Left forelimb (tissue), 1 donor: Measurements from ENCODE around the gene NDC80.

Experiments
- DNase-seq: peaks from one replicate; pipeline ENCODE4 v3.0.0-alpha.2; 2018; ENCODE audit warnings: low spot score

The NDC80 gene

GRCh38 chr18:2557536-2557935, 13.8 kb upstream of the NDC80 start:
- DNase-seq, result no peak

DNA sequence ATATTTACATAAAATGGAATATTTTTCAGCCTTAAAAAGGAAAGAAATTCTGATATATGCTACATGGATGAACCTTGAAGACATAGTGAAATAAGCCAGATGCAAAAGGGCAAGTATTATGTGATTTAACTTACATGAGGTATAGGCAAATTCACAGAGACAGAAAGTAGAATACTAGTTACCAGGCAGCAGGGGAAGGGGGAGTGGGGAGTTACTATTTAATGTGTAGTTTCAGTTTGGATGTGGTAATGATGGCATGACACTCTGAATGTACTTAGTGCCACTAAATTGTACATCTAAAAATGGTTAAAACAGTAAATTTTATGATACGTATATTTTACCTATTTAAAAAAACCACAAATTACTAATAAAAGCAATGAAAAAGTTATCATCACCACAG, 12.1 kb upstream of the NDC80 start:
- DNase-seq, result no peak

GRCh38 chr18:2564373-2564772, 7.0 kb upstream of the NDC80 start:
- DNase-seq, result no peak

DNA sequence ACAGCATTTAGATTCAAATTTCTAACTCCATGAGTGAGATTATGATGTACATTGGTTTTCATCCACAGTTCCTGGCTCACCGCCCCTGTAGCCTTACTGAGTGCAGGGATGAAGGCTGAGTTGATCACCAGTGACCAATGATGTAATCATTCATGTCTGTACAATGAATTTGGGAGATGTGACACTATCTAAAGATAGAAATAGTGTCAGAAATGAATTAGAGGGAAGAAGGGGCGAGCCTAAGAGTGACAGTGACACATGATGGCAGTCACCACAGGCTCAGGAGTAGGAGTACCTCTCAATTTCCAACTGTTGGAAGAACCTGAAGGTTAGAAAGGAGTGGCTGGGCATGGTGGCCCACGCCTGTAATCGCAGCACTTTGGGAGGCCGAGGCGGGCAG, 3.2 kb upstream of the NDC80 start:
- no peak for DNase-seq

DNA sequence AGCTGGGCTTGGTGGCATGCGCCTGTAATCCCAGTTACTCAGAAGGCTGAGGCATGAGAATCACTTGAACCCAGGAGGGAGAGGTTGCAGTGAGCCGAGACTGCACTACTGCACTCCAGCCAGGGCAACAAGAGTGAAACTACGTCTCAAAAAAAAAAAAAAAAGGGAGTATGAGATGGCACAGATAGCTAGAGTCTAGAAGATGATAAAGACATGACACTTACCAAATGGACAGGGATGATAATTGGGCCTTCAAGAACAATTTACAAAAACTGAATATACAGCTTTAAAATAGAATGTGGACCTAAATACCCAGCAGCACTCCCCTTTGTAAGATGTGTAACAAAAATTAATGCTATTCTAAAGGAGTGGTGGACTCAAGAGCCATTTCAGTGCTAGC, 2.8 kb upstream of the NDC80 start:
- no peak for DNase-seq

GRCh38 chr18:2569338-2570207, 1.8 kb upstream of the NDC80 start:
- no peak for DNase-seq

DNA sequence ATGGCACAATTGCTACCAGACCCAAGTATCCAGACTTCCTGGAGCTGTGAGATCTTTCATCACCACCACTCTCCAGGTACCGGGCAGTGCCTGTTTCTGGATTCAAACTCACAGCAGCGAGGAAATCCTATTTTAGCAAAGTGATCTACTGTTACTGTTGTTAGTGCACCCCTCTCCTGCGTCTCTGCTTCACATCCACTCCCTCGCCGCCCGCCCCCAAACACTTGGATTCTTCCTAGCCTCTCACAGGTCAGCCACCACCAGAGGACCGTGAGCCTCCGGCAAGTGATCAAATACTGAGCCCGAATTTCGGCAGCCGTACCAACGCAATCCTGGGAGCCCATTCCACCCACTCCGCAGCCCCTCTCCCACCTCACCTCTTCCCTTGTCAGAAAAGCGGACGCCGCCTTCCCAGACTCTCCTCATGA, 571 bp upstream of the NDC80 start:
- DNase-seq, result peak; percentile 89

DNA sequence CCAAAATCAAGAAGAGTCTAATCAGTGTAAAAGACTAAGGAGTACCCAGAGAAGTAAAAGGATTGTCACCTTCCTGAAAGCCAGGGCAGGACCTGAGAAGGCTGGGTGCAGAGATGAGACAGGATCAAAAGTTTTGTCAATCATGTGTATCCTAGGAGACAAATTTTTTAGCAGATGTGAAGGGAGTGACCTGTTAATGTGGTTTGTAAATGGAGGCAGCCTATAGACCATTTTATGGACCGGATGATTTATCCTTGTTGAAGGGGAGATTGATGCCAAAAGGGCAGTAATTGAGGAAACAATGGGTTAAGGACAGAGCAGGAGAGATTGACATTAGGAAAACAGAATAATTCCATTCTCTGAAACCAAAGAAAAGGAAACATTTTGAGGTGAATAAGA, 813 bp downstream of the NDC80 start:
- DNase-seq, result no peak

- DNase-seq, result no peak
Observed at GRCh38 chr18:2572892-2573291, 1.5 kb downstream of the NDC80 start.

DNA sequence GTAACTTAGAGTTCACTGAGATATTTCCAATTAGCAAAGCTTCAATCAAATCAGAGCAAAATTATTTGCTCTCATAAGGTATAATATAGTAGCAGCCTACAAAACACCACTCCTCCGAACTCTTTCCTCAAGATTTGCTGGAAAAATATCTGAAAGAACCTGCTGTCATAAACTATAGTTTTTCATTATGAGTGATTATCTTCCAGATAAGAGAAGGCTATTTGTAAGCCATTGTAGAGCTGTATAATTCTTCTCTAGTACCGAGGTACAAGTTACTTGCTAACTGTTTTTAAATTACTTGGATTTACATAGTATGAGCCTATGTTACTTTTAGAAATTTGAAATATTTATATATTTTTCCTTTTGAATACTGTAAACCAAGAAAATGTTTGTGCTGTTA, 2.1 kb downstream of the NDC80 start:
- DNase-seq, result no peak

- no peak for DNase-seq
Observed at GRCh38 chr18:2587788-2588187, 16.4 kb downstream of the NDC80 start.

DNA sequence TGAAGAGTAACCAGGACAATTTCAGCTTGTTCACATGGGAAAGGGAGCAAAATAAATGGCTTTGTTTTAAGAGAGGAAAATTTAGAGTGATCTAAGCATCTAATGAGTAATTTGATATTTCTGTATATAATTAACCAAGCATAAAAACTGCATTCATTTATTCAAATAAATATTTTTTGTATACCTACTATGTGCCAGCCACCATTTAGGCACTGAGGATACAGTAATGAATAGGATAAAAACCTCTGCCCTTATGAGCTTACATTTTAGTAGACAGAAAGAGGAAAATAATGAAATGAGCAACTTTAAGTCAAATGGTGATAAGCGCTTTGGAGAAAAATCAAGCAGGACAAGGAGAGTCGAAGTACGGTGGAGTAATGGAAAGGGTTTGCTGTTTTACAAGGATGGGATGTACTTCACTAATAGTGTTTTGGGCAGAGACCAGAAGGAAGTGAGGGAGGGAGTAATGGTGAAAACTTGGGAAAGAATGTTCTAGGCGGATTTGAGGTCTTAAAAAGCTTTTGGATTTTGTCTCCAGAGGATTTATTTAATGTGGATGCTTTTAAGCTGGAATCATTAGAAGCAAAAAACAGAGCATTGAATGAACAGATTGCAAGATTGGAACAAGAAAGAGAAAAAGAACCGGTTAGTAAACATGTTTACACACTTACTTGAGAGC, 17.4 kb downstream of the NDC80 start:
- DNase-seq, result no peak

- no peak for DNase-seq
Observed at GRCh38 chr18:2589345-2590068, 18.1 kb downstream of the NDC80 start.

DNA sequence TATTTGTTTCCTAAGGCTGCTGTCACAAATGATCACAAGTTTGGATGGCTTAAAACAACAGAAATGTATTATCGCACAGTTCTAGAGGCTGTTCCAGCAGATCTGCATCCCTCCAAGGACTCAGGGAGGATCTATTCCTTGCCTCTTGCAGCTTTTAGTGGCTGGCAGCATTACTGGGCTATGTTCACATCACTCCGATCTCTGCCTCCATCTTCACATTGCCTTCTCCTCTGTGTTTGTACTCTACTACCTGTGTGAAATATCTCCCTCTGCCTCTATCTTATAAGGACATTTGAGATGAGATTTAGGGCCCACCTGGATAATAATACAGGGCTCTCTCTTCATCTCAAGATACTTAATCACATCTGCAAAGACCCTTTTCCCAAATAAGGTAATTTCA, 18.9 kb downstream of the NDC80 start:
- no peak for DNase-seq

DNA sequence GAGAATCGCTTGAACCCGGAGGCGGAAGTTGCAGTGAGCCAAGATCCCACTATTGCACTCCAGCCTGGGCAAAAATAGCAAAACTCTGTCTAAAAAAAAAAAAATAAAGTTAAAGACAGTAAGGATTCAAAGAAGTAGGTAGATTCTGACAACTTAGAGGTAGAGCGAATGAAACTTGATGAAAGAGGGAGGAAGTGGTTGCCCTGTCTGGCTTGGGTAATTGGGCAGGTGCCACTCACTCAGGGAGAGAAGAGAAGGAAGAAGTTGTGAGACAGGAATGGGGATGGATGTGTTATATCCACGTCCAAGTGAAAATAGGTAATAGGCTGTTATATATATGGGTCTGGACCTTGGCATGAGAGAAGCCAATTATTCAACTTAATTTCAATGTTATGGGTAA, 26.3 kb downstream of the NDC80 start:
- DNase-seq, result no peak

GRCh38 chr18:2602844-2603243, 31.5 kb downstream of the NDC80 start:
- DNase-seq, result no peak

DNA sequence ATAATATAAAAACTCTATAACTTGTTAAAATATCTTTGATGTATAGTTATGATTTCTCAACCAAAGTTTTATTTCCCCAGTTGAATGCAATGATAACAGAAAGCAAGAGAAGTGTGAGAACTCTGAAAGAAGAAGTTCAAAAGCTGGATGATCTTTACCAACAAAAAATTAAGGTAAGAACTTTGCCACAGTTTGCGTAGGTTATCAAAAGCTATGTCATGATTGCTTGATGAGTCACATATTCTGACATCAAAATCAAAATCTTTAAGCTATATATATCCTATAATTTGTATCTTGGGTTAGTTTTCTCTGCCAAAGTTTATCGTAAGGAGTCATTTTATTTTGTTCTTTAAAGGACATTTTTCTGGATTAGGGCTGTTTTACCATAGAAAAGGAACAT, 35.0 kb downstream of the NDC80 start:
- DNase-seq, result no peak

DNA sequence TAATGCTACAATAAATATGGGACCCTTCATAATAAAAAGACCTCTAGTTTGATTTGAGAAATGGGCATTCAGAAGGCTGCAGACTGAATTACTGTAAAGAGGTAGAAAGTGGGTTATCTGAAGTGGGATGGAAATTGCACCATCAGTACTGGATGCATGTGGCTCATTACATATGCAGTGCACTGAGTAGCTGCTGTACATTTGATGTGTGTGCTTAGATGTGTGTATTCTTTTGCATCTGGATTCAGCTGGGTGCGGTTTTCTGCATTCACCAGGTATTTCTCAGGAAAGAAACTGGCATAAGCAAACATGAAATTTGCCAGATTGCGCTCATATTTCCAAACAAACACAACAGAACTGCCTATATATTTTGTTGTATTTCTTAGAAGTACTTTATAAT, 38.2 kb downstream of the NDC80 start:
- no peak for DNase-seq

- no peak for DNase-seq
Observed at GRCh38 chr18:2610549-2610948, 39.2 kb downstream of the NDC80 start.

DNA sequence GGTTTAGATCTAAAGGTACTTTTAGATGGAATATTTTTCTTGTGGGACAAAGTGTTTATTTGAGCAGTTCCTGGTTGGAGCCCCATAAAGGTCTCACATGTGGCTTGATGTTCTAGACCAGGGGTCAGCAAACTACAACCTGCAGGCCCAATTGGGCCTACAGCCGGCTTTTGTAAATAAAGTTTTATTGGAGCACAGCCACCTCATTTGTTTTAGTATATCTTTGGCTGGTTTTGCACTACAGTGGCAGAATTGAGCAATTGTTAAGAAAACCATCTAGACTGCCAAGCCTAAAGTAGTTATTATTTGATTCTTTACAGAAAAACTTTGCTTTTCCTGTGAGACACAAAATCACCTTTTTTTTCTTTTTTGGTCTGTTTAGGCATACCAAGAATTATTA, 41.6 kb downstream of the NDC80 start:
- DNase-seq, result no peak

DNA sequence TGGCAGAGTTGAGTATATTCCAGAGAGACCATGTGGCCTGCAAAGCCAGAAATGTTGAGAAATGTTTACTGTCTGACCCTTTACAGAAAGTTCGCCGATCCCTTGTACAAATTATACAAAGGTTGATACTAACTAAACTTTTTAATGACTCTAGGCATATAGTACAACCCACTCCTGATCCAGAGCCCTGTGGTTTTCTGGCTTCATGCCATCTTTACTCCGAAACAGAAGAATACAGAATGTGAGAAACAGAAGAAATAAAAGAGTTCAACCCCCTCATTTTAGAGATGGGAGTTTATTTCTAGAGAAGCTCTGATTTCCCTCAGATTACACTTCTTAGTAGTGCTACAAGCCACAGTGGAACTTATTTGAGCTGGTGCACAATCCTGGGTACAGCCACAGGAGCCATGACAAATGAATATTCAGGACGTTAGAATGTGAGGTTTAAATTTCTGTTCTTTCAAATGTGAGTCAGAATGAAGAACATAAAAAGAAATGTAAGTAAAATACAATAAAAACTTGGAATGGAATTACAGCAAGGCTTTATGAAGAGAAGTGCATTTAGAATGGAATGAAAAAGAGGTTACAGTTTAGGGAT, 46.1 kb downstream of the NDC80 start:
- DNase-seq, result no peak

- no peak for DNase-seq
Observed at GRCh38 chr18:2618009-2618408, 46.7 kb downstream of the NDC80 start.

DNA sequence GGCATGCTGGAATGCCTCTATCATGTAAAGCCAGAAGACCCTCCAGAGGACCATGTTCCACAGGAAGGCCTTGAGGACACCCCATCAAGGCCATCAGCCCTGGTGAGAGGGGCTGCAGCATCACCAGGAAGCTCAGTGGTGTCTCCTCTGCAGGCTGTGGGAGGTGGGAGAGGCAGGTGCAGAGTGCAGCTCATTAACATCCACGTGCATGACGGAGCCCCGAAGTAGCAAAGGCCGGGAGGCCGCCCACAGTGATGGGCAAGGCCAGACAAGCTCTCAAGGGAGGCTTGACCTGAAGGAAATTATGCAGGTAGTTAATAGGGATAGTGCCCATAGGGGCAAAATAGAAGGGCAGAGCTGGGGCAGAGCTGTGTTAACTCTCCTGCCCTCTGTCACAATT, 53.9 kb downstream of the NDC80 start:
- DNase-seq, result no peak
